OCI-LY3 (cell line): ENCODE results near the gene OPN3.

Source experiments
- CTCF ChIP-seq: fragments of 200-600, 300-600 bp; sonication (generic); IDR thresholded peaks from 2 replicates; pipeline ENCODE4 v1.5.1; 2014; ENCODE audit warnings: antibody characterized with exemption, low read length, low read depth
- EZH2phosphoT487 ChIP-seq: fragments of 200-600 bp; shearing (Covaris generic); IDR thresholded peaks from 2 replicates; pipeline ENCODE4 v1.6.1; 2018; ENCODE audit warnings: antibody characterized with exemption, mixed run types, low read depth

DNA sequence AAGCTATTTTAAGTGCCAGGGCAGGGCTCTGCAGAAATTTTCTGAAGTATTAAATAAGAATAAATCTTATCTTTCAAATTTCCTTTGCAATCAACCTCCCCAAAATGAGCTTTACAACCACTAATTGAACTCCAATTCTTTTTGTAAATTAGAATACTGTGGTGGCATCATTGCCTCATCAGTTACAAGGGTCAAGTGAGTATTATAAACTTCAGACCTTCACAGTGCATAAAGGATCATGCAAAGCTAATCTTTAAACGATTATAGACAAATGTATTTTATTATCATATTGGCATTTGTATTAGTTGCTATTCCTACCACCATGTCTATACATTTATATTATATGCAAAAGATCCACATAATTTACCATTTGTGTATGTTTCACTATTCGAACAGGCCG is 7.2 kb downstream of the OPN3 start:
- no peak for TF ChIP-seq CTCF
- TF ChIP-seq EZH2phosphoT487, result no peak
